WTC11 (cell line): ENCODE results near the gene OGT.

ENCODE experiments used
- ATF2 ChIP-seq: sonication (generic); formaldehyde crosslinking; IDR thresholded peaks from 2 replicates; pipeline ENCODE4 v1.8.1; 2022; ENCODE audit warnings: low read depth, missing genetic modification reagents, borderline replicate concordance
- FOXP4 ChIP-seq: sonication (generic); formaldehyde crosslinking; IDR thresholded peaks from 2 replicates; pipeline ENCODE4 v1.8.0; 2022; ENCODE audit warnings: mild to moderate bottlenecking, missing genetic modification reagents
- SP1 ChIP-seq: sonication (generic); formaldehyde crosslinking; conservative IDR thresholded peaks from 2 replicates; pipeline ENCODE4 v1.8.1; 2022; ENCODE audit warnings: missing genetic modification reagents

GRCh38 chrX:71565474-71566041 lies 32.7 kb downstream of the OGT start:
- TF ChIP-seq ATF2 (CRISPR knock-in tag) (no peak), SP1 (CRISPR knock-in tag) (no peak), FOXP4 (CRISPR knock-in tag) (no peak)
